Right lobe of liver (tissue), 6 donors: ENCODE data around the gene APOBEC2. TPM values are rescaled to one million over a fixed set of nuclear protein-coding genes. Genes with fewer than 3 reads are reported as not detected.
"Not testable (repeated sequence)": the region's sequence is repeated elsewhere in the genome, so short reads cannot be mapped to it uniquely, and the experiment has no call there.

Source experiments
- ATAC-seq, 4 donors: fragments of 200-7000 bp; cut with Tn5 transposase; one replicate each; pipeline ENCODE4 v1.9.1; 2020; ENCODE audit warnings: mild to moderate bottlenecking in 4 of 4, moderate library complexity in 4 of 4
- DNase-seq, 3 donors: peaks; one replicate each; pipeline ENCODE4 v3.0.0-alpha.2; 2020
- H3K27ac ChIP-seq, 3 donors: fragments of 200-600 bp; one replicate each; pipeline ENCODE4 v1.8.0; 2022
- H3K27me3 ChIP-seq, 2 donors: fragments of 200-600 bp; one replicate each; pipeline ENCODE4 v1.8.0; 2022
- H3K36me3 ChIP-seq, 4 donors: fragments of 200-600 bp; sonication (generic) in 1 of 4; one replicate each; pipeline versions ENCODE4 v1.5.1 to v1.8.0; 2017 to 2022; ENCODE audit warnings: control low read depth in 1 of 4
- H3K4me1 ChIP-seq, 4 donors: fragments of 200-600 bp; sonication (generic) in 1 of 4; one replicate each; pipeline versions ENCODE4 v1.5.1 to v1.8.0; 2017 to 2022; ENCODE audit warnings: control low read depth in 1 of 4
- H3K4me3 ChIP-seq, 3 donors: fragments of 200-600 bp; one replicate each; pipeline ENCODE4 v1.8.0; 2022
- H3K9me3 ChIP-seq, 4 donors: fragments of 200-600 bp; sonication (generic) in 1 of 4; one replicate each; pipeline versions ENCODE4 v1.5.1 to v1.8.0; 2017 to 2022; ENCODE audit warnings: control low read depth in 1 of 4
- CTCF ChIP-seq, 4 donors: fragments of 200-600 bp in 3 of 4; fragments of 450-650 bp in 1 of 4; IDR thresholded peaks; one replicate each; pipeline versions ENCODE4 v1.5.1 to v1.8.0; 2016 to 2022; ENCODE audit warnings: antibody characterized with exemption in 4 of 4, mild to moderate bottlenecking in 2 of 4
- POLR2A ChIP-seq: fragments of 450-650 bp; IDR thresholded peaks from one replicate; pipeline ENCODE4 v1.6.1; 2017; ENCODE audit warnings: antibody characterized with exemption, mild to moderate bottlenecking
- WGBS: methylation state at CpG from one replicate; pipeline ENCODE4 v1.1.6; 2018; ENCODE audit warnings: low coverage, low lambda C conversion rate; ENCODE audit not compliant: insufficient coverage; ENCODE audit errors: missing lambda C conversion rate; 5-methylcytosine and 5-hydroxymethylcytosine counted together
- intact Hi-C, 2 donors: fragments of 100-400 bp; cut with DNase I; formaldehyde crosslinking; loops; one replicate each; pipeline versions ENCODE4 v1.11.2 to v1.14.1; 2022
- total RNA-seq, 6 experiments: library from RNA; depleted of rRNA in 2 of 6; stranded (reverse); fragments of >200 nt in 2 of 6; fragmentation: NEBNext Ultra II Directional in 3 of 6; extraction: Animal tissue kit (Norgen Biotek cat#: 25700) in 3 of 6; gene quantifications; one replicate each; pipeline versions ENCODE4 v1.1.0 to v1.2.4, GENCODE V29; 2016 to 2023
- donor health status: DM: no; HTN: yes; CAD: no.
- donor health status: DM: no; HTN: no; CAD: no.
- donor health status: DM: no; HTN: no; CAD: no.
- donor health status: DM: no; HTN: yes; CAD: no.
- donor health status: DM: no; HTN: yes; CAD: no.

APOBEC2 gene
- total RNA-seq, 6 experiments from 2014 or later: not detected

- 24% methylated on average over 2 of the region's 2 CpGs for WGBS
- intact Hi-C loops: no loop called here
- H3K27ac ChIP-seq: peak overlapping the region in 1 of 3 donors; percentile 47
- no peaks in the 10 kb centered on the region for H3K36me3 ChIP-seq
- H3K9me3 ChIP-seq: no peaks in the 10 kb centered on the region
- H3K4me1 ChIP-seq: peaks cover 0 to 34% (median 16%) of the 10 kb centered on the region in 4 donors
- no peaks in the 10 kb centered on the region for H3K27me3 ChIP-seq
- no peak overlapping the region for H3K4me3 ChIP-seq
- DNase-seq (no peak), ATAC-seq (peak; percentile 36 to 59 (median 52))
- TF ChIP-seq CTCF (IDR thresholded peaks at IDR 0.05) (no peak), POLR2A (no peak)
Measured at GRCh38 chr6:41011673-41012072, 41.3 kb upstream of the APOBEC2 start.

- intact Hi-C loops: no loop called here
- peak in 1 of 3 donors; percentile 59 for DNase-seq
- H3K27me3 ChIP-seq: no peaks in the 10 kb centered on the region
- H3K27ac ChIP-seq: peak overlapping the region in 2 of 3 donors; percentile 33 to 59
- H3K4me1 ChIP-seq: peaks cover 0 to 34% (median 16%) of the 10 kb centered on the region in 4 donors
- TF ChIP-seq CTCF (IDR thresholded peaks at IDR 0.05) (no peak), POLR2A (no peak)
- 16% methylated on average over 4 of the region's 5 CpGs for WGBS
- H3K4me3 ChIP-seq: no peak overlapping the region
- H3K36me3 ChIP-seq: no peaks in the 10 kb centered on the region
- ATAC-seq: peak; percentile 63 to 79 (median 75)
- no peaks in the 10 kb centered on the region for H3K9me3 ChIP-seq
Measured at GRCh38 chr6:41013466-41014153, 39.4 kb upstream of the APOBEC2 start.

GRCh38 chr6:41014780-41015179 lies 38.2 kb upstream of the APOBEC2 start:
- no peak for TF ChIP-seq CTCF (IDR thresholded peaks at IDR 0.05)
- TF ChIP-seq POLR2A: no peak
- Histone ChIP-seq H3K9me3 (no peaks in the 10 kb centered on the region), H3K4me1 (peaks cover 0 to 34% (median 16%) of the 10 kb centered on the region in 4 donors), H3K27me3 (no peaks in the 10 kb centered on the region), H3K4me3 (no peak overlapping the region), H3K27ac (no peak overlapping the region), H3K36me3 (no peaks in the 10 kb centered on the region)
- ATAC-seq (no peak), DNase-seq (no peak)
- WGBS: 78% methylated on average over 1 of the region's 4 CpGs
- intact Hi-C loops: no loop called here

GRCh38 chr6:41015860-41016259 lies 37.1 kb upstream of the APOBEC2 start:
- ATAC-seq, H3K27me3 ChIP-seq, H3K36me3 ChIP-seq, intact Hi-C loops, H3K9me3 ChIP-seq, H3K27ac ChIP-seq, H3K4me3 ChIP-seq, DNase-seq: not testable (repeated sequence)
- H3K4me1 ChIP-seq: peaks cover 0 to 33% (median 16%) of the 10 kb centered on the region in 4 donors
- 100% methylated on average over 3 of the region's 5 CpGs for WGBS

GRCh38 chr6:41017663-41018062 lies 35.3 kb upstream of the APOBEC2 start:
- Histone ChIP-seq H3K4me1 (peaks cover 0 to 17% (median 8%) of the 10 kb centered on the region in 4 donors), H3K4me3 (no peak overlapping the region), H3K27ac (no peak overlapping the region), H3K36me3 (no peaks in the 10 kb centered on the region), H3K27me3 (no peaks in the 10 kb centered on the region), H3K9me3 (no peaks in the 10 kb centered on the region)
- WGBS: no CpG with 5 or more reads among the region's 1 CpG
- intact Hi-C loops: no loop called here
- DNase-seq (no peak), ATAC-seq (peak; percentile 13 to 55 (median 35))
- TF ChIP-seq POLR2A (no peak), CTCF (IDR thresholded peaks at IDR 0.05) (no peak)
